Measurements from ENCODE around the gene ZBTB46.

The ZBTB46 gene

GRCh38 chr20:63703471-63703975 is 127.5 kb downstream of the ZBTB46 start:
- DNase-seq (ENCODE audit: low spot score): peak; percentile 73
- TF ChIP-seq, protein P1, sequence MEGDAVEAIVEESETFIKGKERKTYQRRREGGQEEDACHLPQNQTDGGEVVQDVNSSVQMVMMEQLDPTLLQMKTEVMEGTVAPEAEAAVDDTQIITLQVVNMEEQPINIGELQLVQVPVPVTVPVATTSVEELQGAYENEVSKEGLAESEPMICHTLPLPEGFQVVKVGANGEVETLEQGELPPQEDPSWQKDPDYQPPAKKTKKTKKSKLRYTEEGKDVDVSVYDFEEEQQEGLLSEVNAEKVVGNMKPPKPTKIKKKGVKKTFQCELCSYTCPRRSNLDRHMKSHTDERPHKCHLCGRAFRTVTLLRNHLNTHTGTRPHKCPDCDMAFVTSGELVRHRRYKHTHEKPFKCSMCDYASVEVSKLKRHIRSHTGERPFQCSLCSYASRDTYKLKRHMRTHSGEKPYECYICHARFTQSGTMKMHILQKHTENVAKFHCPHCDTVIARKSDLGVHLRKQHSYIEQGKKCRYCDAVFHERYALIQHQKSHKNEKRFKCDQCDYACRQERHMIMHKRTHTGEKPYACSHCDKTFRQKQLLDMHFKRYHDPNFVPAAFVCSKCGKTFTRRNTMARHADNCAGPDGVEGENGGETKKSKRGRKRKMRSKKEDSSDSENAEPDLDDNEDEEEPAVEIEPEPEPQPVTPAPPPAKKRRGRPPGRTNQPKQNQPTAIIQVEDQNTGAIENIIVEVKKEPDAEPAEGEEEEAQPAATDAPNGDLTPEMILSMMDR (IDR thresholded peaks at IDR 0.05): no peak
- Histone ChIP-seq H3K4me3 (no peak overlapping the region), H3K27ac (no peak overlapping the region)

DNA sequence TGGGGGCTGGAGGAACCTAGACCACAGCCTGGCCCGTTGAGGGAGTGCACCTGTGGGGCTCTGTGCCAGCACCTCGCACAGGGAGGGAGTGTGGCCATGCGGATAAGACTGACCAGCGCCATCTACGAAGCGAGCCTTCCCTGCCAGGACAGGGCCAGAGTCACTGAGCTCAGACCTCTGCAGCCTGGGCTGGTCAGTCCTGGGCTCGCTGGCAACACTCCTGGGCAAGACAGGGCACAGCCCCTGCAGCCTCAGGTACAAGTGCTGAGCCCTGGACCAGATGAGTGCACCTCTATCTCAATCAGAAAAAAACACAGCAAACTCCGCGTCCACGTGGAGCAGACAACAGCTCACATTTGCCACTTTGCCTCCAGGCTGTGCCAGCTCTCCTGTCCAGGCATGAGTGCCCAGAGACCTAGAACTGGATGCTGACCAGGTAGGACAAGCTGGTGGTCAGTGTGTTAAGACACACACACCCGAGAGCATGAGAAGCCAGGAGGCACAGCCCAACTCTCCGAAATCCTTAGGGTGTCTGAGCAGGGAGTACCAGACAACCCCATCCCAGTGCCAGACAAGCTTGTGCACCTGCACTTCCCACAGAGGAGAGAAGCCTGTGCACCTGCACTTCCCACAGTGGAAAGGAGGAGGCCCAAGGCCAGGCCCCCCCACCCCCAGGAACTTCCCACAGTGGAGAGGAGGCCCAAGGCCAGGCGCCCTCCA is 128.2 kb downstream of the ZBTB46 start:
- Histone ChIP-seq H3K27ac (no peak overlapping the region), H3K4me3 (no peak overlapping the region)
- TF ChIP-seq, protein P1 (IDR thresholded peaks at IDR 0.05): no peak
- DNase-seq (ENCODE audit: low spot score): peak; percentile 68

DNA sequence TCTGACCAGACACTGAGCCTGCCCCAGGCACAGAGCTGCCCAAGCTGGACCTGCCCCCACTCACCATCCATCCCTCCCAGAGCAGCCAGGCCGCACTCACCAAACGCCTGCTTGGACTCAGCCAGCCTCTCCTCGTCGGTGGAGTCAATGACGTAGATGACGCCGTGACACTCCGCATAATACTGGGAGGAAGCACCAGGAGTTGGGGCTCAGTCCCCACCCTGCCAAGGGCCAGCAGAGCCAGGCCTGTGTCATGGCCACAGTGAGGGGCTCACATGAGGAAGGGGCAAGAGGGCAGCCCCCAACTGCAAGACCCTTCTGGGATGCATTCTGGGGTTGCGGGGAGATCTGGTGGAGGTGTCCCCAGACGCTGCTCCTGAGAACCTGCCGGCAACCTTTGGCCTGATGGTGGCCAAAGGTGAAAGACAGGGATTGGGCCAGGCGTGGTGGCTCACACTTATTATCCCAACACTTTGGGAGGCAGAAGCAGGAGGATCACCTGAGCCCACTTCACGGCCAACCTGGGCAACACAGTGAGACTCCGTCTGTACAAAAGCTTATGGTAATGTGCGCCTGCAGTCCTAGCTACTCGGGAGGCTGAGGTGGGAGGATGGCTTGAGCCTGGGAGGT is 128.9 kb downstream of the ZBTB46 start:
- H3K27ac ChIP-seq: no peak overlapping the region
- TF ChIP-seq, protein P1 (IDR thresholded peaks at IDR 0.05): no peak
- DNase-seq (ENCODE audit: low spot score): peak; percentile 65
- H3K4me3 ChIP-seq: no peak overlapping the region

DNA sequence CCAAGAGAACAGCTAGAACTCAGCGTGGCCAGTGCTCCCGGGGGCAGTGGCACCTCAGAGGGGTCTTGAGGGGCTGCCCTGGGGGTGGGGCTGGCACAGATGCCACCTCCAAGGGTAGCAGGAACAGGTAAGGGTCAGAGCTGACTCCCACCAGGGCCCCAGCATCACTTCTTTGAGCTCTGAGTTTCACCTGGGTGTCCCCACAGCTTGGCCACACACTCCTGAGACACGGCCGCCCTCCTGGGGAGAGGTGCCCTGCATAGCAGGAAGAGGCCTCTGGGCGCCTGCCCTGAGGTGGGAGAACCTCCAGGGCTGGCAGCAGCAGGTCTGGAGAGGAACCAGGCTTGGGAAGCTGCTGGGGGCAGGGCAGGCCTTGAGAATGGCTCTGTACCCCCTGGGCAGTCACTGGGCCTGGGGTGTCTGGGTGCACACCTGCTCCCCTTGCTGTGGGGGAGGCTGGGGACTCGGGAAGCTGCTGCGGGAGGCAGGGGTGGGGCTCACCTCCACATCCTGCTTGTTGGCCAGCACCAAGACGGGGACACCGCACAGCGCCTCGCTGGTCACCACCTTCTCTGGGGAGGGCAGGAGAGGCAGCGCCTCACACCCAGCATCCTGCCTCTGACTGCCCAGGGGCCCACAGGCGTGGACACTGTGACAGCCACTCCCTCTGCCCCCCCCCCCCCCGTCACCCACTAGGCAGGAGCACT is 129.6 kb downstream of the ZBTB46 start:
- DNase-seq (ENCODE audit: low spot score): peak; percentile 73
- Histone ChIP-seq H3K4me3 (no peak overlapping the region), H3K27ac (no peak overlapping the region)
- TF ChIP-seq, protein P1 (IDR thresholded peaks at IDR 0.05): no peak

- Histone ChIP-seq H3K27ac (no peak overlapping the region), H3K4me3 (no peak overlapping the region)
- TF ChIP-seq, protein P1 (IDR thresholded peaks at IDR 0.05): no peak
- no peak for DNase-seq (ENCODE audit: low spot score)
Measured at GRCh38 chr20:63701051-63701328, 130.1 kb downstream of the ZBTB46 start.

DNA sequence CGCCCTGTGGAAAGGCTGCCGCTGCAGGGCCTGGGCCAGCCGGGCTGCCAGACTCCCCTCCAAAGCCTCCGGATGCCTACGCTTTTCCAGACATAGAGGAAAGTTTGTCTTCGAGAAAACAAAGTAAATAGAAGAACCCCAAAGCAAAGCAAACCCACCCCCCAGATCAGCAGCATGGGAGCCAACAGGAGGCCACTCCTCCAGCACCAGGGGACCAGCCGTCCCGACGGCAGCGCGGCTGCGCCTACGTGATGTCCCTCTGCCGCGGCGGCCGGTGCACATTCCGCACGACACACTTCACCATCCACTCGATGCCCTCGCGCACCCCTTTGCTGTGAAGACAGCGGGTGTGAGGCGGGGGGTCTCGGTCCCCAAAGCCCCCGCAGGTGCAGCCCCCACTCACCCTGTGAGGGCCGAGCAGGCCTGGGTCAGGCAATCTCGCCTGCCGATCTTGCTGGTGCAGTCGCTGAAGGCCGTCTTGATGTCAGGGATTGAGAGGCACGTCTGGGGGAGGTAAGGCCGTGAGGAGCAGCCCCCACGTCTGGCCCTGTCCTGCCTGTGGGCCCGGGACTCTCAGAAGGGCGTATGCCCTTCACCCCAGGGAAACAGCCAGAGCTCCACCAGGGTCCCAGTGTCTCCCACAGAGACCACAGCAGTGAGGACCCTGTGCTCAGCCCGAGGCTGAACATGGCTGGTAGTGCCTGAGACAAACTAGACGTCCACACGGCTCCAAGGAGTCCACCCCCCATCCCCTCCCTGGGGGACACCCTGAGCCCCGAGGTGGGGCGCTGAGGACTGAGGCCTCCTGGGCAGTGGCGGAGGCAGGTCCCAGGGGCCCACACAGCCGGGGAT is 130.6 kb downstream of the ZBTB46 start:
- TF ChIP-seq, protein P1 (IDR thresholded peaks at IDR 0.05): no peak
- Histone ChIP-seq H3K4me3 (no peak overlapping the region), H3K27ac (peak overlapping the region in 1 of 2 donors; percentile 83)
- peak; percentile 73 for DNase-seq (ENCODE audit: low spot score)
